SU-DHL-6 (cell line): ENCODE data around the gene QKI.

ENCODE experiments used
- H2AFZ ChIP-seq: fragments of 200-600 bp; sonication (generic); 2 replicates; pipeline ENCODE4 v1.6.1; 2014; ENCODE audit warnings: low read depth, mild to moderate bottlenecking, moderate library complexity, mixed read lengths, antibody characterized with exemption, low read length; ENCODE audit not compliant: severe bottlenecking
- H3F3A ChIP-seq: fragments of 200-600 bp; shearing (Covaris generic); 2 replicates; pipeline ENCODE4 v1.6.0; 2016; ENCODE audit warnings: antibody characterized with exemption, mild to moderate bottlenecking; ENCODE audit not compliant: insufficient read depth
- H3K27ac ChIP-seq: fragments of 200-600 bp; sonication (generic); 2 replicates; pipeline ENCODE4 v1.5.1; 2016; ENCODE audit warnings: low read depth, mild to moderate bottlenecking, low read length, moderate library complexity, mixed read lengths
- H3K27me3 ChIP-seq: fragments of 200-600 bp; sonication (generic), shearing (Covaris generic); 2 replicates; pipeline ENCODE4 v1.6.0; 2014; ENCODE audit warnings: mild to moderate bottlenecking, low read length
- H3K36me3 ChIP-seq: fragments of 200-600 bp; sonication (generic); 2 replicates; pipeline ENCODE4 v1.6.1; 2014; ENCODE audit warnings: mild to moderate bottlenecking, low read length, mixed read lengths
- H3K4me2 ChIP-seq: fragments of 300-600, 200-600 bp; shearing (Covaris generic), sonication (generic); 2 replicates; pipeline ENCODE4 v1.6.0; 2014; ENCODE audit warnings: low read length, low read depth, mild to moderate bottlenecking; ENCODE audit not compliant: poor library complexity, severe bottlenecking
- H3K4me3 ChIP-seq: fragments of 200-600 bp; sonication (generic); 2 replicates; pipeline ENCODE4 v1.5.1; 2014; ENCODE audit warnings: antibody characterized with exemption, low read length, mild to moderate bottlenecking, mixed read lengths; ENCODE audit not compliant: insufficient read depth, poor library complexity, severe bottlenecking
- H3K79me2 ChIP-seq: fragments of 200-600 bp; sonication (generic); 2 replicates; pipeline ENCODE4 v1.6.1; 2014; ENCODE audit warnings: mild to moderate bottlenecking, low read length, moderate library complexity; ENCODE audit not compliant: insufficient read depth
- H3K9ac ChIP-seq: fragments of 200-600 bp; sonication (generic); 2 replicates; pipeline ENCODE4 v1.7.0; 2014; ENCODE audit warnings: mild to moderate bottlenecking, low read length
- H3K9me2 ChIP-seq: fragments of 200-600 bp; sonication (generic); replicated peaks from 2 replicates; pipeline ENCODE4 v1.6.1; 2014; ENCODE audit warnings: low read length; ENCODE audit not compliant: insufficient read depth
- H3K9me3 ChIP-seq: fragments of 200-600 bp; sonication (generic); 2 replicates; pipeline ENCODE4 v1.6.1; 2014; ENCODE audit warnings: low read length, mixed read lengths; ENCODE audit not compliant: insufficient read depth
- H4K20me1 ChIP-seq: fragments of 200-600 bp; sonication (generic); 2 replicates; pipeline ENCODE4 v1.6.1; 2014; ENCODE audit warnings: low read depth, mild to moderate bottlenecking, antibody characterized with exemption, low read length, moderate library complexity, mixed read lengths
- EZH2phosphoT487 ChIP-seq: fragments of 200-600 bp; sonication (generic), shearing (Covaris generic); conservative IDR thresholded peaks from 2 replicates; pipeline ENCODE4 v1.6.1; 2018; ENCODE audit warnings: mild to moderate bottlenecking, antibody characterized with exemption, low read length, moderate library complexity, mixed read lengths
- TF ChIP-seq, protein P1 (sequence below): fragments of 200-600 bp; sonication (generic); IDR thresholded peaks from one replicate; pipeline ENCODE4 v1.5.1; 2017; ENCODE audit warnings: antibody characterized with exemption, mild to moderate bottlenecking, low read length, moderate library complexity; ENCODE audit not compliant: insufficient read depth, poor library complexity, severe bottlenecking

The QKI gene

DNA sequence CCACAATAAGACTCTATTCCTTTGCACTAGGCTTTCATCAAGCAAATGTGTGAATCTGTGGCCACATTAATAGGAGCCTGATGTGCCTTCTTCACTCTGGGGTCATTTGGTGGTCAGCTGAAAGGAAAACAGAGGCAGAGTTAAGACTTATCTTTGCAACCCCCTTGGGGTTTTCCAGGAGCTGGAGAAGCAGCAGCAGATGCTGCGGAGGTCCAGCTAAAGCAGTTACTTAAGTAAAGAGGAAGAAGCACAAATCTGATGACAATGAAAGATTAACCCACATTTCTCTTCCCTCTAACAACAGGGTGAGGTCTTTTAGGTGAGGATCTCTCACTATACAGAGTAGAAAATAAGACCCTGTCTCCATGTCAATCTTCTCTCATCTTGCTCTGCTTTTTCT, 45.4 kb upstream of the QKI start:
- Histone ChIP-seq H3K9me2 (no peaks in the 10 kb centered on the region), H4K20me1 (no peaks in the 10 kb centered on the region), H3K9me3 (no peaks in the 10 kb centered on the region), H3K36me3 (no peaks in the 10 kb centered on the region), H3K27me3 (no peaks in the 10 kb centered on the region), H3K4me2 (no peak overlapping the region), H3F3A (no peaks in the 10 kb centered on the region), H3K9ac (no peak overlapping the region), H3K4me3 (no peak overlapping the region), H3K79me2 (no peaks in the 10 kb centered on the region), H2AFZ (no peak overlapping the region), H3K27ac (no peak overlapping the region)
- TF ChIP-seq, protein P1, sequence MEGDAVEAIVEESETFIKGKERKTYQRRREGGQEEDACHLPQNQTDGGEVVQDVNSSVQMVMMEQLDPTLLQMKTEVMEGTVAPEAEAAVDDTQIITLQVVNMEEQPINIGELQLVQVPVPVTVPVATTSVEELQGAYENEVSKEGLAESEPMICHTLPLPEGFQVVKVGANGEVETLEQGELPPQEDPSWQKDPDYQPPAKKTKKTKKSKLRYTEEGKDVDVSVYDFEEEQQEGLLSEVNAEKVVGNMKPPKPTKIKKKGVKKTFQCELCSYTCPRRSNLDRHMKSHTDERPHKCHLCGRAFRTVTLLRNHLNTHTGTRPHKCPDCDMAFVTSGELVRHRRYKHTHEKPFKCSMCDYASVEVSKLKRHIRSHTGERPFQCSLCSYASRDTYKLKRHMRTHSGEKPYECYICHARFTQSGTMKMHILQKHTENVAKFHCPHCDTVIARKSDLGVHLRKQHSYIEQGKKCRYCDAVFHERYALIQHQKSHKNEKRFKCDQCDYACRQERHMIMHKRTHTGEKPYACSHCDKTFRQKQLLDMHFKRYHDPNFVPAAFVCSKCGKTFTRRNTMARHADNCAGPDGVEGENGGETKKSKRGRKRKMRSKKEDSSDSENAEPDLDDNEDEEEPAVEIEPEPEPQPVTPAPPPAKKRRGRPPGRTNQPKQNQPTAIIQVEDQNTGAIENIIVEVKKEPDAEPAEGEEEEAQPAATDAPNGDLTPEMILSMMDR, result no peak
- TF ChIP-seq EZH2phosphoT487, result no peak

DNA sequence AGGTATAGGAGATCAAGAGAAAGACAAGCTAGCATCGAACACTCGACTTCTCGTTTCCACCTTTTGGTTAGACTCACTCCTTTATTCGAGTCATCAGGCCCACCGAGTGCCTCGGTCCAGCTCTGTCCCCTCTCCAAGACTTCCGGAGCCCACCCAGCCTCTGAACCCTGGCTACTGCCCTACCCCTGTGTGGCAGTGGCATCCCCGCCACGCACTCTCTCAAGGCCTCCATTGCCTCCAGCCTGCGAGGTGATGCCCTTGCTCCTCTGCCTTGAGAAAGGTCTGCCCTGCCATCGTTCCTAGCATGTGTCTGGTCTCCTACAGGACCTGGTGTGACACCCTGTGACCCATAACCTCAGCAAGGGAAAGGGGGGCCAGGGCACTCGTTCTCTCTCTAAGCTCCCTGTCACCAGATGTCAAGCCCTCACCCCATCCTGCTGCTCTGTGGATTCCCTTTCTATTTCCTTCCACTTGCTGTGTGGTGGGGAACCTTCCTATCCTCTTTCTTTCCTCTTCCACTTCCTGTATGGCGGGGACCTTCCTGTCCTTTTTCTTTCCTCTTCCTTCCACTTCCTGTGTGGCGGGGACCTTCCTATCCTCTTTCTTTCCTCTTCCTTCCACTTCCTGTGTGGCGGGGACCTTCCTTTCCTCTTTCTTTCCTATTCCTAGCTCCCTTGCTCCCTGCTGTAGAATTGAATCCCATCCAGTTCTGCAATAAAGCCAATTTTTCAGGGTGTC, 44.7 kb upstream of the QKI start:
- Histone ChIP-seq H3K27ac (no peak overlapping the region), H2AFZ (no peak overlapping the region), H3K9me2 (no peaks in the 10 kb centered on the region), H3K36me3 (no peaks in the 10 kb centered on the region), H3K27me3 (no peaks in the 10 kb centered on the region), H3K9me3 (no peaks in the 10 kb centered on the region), H3K9ac (no peak overlapping the region), H4K20me1 (no peaks in the 10 kb centered on the region), H3K4me3 (no peak overlapping the region), H3F3A (no peaks in the 10 kb centered on the region), H3K4me2 (no peak overlapping the region), H3K79me2 (no peaks in the 10 kb centered on the region)
- TF ChIP-seq EZH2phosphoT487, result no peak
- TF ChIP-seq, protein P1, result no peak

DNA sequence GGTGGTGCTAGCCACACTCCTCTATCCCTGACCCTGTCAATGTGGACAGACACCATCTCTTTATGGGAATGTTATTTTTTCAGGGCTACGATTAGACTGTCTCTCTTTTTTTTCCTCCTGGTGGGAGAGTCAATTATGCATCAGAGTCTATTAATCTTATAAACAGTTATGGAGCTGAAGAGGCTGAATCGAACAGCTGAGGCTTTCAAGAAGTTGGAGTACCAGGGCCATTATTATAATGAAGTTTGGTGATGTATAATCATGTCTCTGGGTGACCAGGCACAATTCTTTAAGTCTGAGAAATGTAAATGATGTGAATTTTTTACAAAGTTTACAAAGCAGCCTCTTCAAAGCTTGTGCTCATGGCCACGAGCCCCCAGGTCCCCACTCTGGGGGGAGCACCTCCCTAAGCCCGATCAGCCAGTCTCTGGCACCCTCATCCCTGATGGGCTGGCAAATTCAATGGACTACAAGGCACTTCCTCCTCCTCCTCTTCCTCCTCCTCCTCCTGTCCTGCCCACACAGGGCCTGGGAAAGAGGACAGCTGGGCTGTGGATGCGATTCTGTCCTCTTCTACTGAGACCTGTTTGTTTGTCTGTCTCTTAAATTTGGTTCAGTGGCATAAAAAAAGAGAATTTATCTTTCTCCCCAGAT, 43.9 kb upstream of the QKI start:
- no peak overlapping the region for H2AFZ ChIP-seq
- H3K9me3 ChIP-seq, result no peaks in the 10 kb centered on the region
- no peak overlapping the region for H3K4me2 ChIP-seq
- H4K20me1 ChIP-seq, result no peaks in the 10 kb centered on the region
- H3K27ac ChIP-seq, result no peak overlapping the region
- no peak overlapping the region for H3K9ac ChIP-seq
- no peaks in the 10 kb centered on the region for H3K79me2 ChIP-seq
- H3F3A ChIP-seq, result no peaks in the 10 kb centered on the region
- TF ChIP-seq EZH2phosphoT487, result no peak
- TF ChIP-seq, protein P1, result no peak
- H3K36me3 ChIP-seq, result no peaks in the 10 kb centered on the region
- no peaks in the 10 kb centered on the region for H3K9me2 ChIP-seq
- H3K27me3 ChIP-seq, result no peaks in the 10 kb centered on the region
- no peak overlapping the region for H3K4me3 ChIP-seq
